GM13976 (cell line): ENCODE results near the gene KRTAP9-3.
"Not testable (repeated sequence)": the region's sequence is repeated elsewhere in the genome, so short reads cannot be mapped to it uniquely, and the experiment has no call there.

Experiments
- DNase-seq: peaks from one replicate; pipeline ENCODE4 v3.0.0; 2012; ENCODE audit warnings: low spot score
- CTCF ChIP-seq: IDR thresholded peaks from 2 replicates; pipeline ENCODE4 v1.5.1; 2012; ENCODE audit warnings: borderline replicate concordance, mild to moderate bottlenecking; ENCODE audit not compliant: insufficient read depth; ENCODE audit errors: extremely low read depth, missing control alignments, control extremely low read depth
- in situ Hi-C: fragments of 300-500 bp; cut with MboI; formaldehyde crosslinking; loops from one replicate; pipeline ENCODE4 v1.12.0; 2022; ENCODE audit warnings: low sequenced_read_pairs, mixed read lengths, inconsistent platforms; ENCODE audit not compliant: unreplicated experiment

Gene KRTAP9-3

GRCh38 chr17:41199421-41200078 is 32.7 kb upstream of the KRTAP9-3 start:
- no peak for DNase-seq
- TF ChIP-seq CTCF, result no peak
- in situ Hi-C loops, result no loop called here

GRCh38 chr17:41211845-41212466 is 20.3 kb upstream of the KRTAP9-3 start:
- DNase-seq, result no peak
- in situ Hi-C loops, result no loop called here
- TF ChIP-seq CTCF, result no peak

DNA sequence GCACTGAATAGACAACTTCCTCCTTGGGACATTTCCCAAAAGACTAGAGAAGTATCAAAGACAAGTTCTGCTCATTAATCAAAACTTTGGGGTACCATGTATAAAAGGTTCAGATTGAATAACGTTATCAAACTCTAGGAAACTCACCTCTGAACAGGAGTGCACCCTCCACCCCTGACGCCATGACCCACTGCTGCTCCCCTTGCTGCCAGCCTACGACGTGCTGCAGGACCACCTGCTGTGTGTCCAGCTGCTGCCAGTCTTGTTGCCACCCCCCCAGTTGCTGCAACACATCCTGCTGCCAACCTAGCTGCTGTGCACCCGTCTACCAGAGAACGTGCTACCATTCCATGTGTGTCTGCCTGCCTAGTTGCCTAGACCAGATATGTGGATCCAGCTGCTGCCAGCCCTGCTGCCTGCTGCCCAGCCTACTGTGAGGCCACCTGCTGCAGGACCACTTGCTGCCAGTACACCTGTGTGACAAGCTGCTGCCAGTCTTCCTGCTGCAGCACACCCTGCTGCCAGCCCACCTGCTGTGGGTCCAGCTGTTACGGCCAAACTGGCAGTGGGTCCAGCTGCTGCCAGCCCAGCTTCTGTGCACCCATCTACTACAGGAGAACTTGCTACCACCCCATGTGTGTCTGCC is 19.6 kb upstream of the KRTAP9-3 start:
- no peak for DNase-seq

GRCh38 chr17:41215681-41216080 is 16.6 kb upstream of the KRTAP9-3 start:
- no peak for TF ChIP-seq CTCF
- no peak for DNase-seq
- in situ Hi-C loops, result no loop called here

More for the DNA sequence above, 19.6 kb upstream of the KRTAP9-3 start:
- no peak for TF ChIP-seq CTCF
- in situ Hi-C loops, result no loop called here

DNA sequence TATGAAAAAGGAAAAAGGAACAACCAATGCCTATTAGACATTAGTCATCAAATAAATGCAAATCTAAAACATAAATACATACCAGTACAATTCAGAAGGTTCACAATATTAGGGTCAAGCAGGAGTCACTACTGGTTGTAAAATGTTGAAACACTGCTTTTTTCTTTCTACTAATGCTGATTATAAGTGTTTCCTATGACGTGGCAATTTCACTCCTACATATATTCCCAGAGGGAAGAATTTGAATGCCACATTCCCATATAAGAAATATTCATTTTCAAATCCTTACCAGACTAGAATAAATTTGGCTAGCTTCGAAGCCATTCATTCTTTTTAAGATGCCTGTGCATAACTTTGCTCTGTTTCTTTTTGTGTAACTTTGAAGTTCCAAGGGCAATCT is 8.4 kb upstream of the KRTAP9-3 start:
- in situ Hi-C loops, result no loop called here
- DNase-seq, result no peak
- no peak for TF ChIP-seq CTCF

DNA sequence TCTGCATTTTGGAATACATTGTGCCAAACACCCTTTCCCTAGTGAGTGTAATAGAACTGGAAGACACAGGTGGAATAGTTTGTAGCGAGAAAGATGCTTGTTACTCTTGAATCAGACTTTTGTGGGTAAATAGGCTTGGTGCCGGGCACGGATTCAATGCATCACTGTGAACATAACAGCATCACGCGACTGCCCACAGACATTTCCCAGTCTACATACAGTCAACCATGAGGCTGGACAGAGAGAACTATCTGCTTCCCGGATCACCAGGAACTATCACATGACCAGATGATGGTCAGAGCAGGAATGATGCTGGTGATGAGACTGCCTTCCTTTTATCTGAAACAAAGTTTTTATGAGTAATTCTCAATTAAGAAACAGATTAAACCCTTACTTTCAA is 6.2 kb upstream of the KRTAP9-3 start:
- in situ Hi-C loops, result no loop called here
- DNase-seq, result no peak
- TF ChIP-seq CTCF, result no peak

DNA sequence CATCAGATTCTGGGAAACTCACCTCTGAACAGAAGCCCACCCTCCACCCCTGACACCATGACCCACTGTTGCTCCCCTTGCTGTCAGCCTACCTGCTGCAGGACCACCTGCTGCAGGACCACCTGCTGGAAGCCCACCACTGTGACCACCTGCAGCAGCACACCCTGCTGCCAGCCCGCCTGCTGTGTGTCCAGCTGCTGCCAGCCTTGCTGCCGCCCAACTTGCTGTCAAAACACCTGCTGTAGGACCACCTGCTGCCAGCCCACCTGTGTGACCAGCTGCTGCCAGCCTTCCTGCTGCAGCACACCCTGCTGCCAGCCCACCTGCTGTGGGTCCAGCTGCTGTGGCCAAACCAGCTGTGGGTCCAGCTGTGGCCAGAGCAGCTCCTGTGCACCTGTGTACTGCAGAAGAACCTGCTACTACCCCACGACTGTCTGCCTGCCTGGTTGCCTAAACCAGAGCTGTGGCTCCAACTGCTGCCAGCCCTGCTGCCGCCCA is 5.6 kb upstream of the KRTAP9-3 start, which contains the start of gene KRTAP9-2:
Gene KRTAP9-2 (plus strand): TSS at position 51 of the 498 bp plus-strand sequence. CDS start 7 bp downstream, at position 58.
- in situ Hi-C loops, DNase-seq: not testable (repeated sequence)
